ENCODE measurements around the gene BRAF.
"Not testable (repeated sequence)": the region's sequence is repeated elsewhere in the genome, so short reads cannot be mapped to it uniquely, and the experiment has no call there.

BRAF gene

GRCh38 chr7:140683657-140684056, 241.1 kb downstream of the BRAF start:
- Histone ChIP-seq H3K27ac (no peak overlapping the region), H3K9me3 (replicated peaks in 1 of 11) (no peaks in the 10 kb centered on the region), H3K27me3 (no peaks in the 10 kb centered on the region), H4K20me1 (peaks cover 0 to 5% (median 0%) of the 10 kb centered on the region in 11 experiments; a peak in 1 of 22 replicates), H3K36me3 (peaks cover 53 to 99% (median 91%) of the 10 kb centered on the region in 11 experiments), H3K4me2 (no peak overlapping the region), H3K4me1 (no peaks in the 10 kb centered on the region), H3K9ac (no peak overlapping the region), H3K4me3 (no peak overlapping the region)
- TF ChIP-seq Cebpa-rat (IDR thresholded peaks at IDR 0.05): no peak

- H3K36me3 ChIP-seq: peaks cover 42 to 93% (median 75%) of the 10 kb centered on the region in 11 experiments
- no peak overlapping the region for H3K4me3 ChIP-seq
- H4K20me1 ChIP-seq: 0 out of 22 replicates have a peak, but pooled peaks cover 0 to 5% (median 0%) of the 10 kb centered on the region in 11 experiments
- H3K4me1 ChIP-seq: peaks cover 4 to 10% (median 5%) of the 10 kb centered on the region in 10 experiments
- H3K27ac ChIP-seq: no peak overlapping the region
- H3K27me3 ChIP-seq: no peaks in the 10 kb centered on the region
- TF ChIP-seq Cebpa-rat (IDR thresholded peaks at IDR 0.05): no peak
- no peaks in the 10 kb centered on the region for H3K9me3 ChIP-seq (replicated peaks in 1 of 11)
- no peak overlapping the region for H3K4me2 ChIP-seq
- no peak overlapping the region for H3K9ac ChIP-seq
Measured at GRCh38 chr7:140681766-140682165, 243.0 kb downstream of the BRAF start.

- Histone ChIP-seq H3K27ac (no peak overlapping the region), H4K20me1 (0 out of 22 replicates have a peak, but pooled peaks cover 0 to 5% (median 0%) of the 10 kb centered on the region in 11 experiments), H3K36me3 (peaks cover 36 to 85% (median 71%) of the 10 kb centered on the region in 11 experiments), H3K4me1 (peaks cover 12 to 19% (median 14%) of the 10 kb centered on the region in 10 experiments), H3K9me3 (replicated peaks in 1 of 11) (no peaks in the 10 kb centered on the region), H3K9ac (no peak overlapping the region), H3K4me3 (no peak overlapping the region), H3K27me3 (no peaks in the 10 kb centered on the region), H3K4me2 (no peak overlapping the region)
- no peak for TF ChIP-seq Cebpa-rat (IDR thresholded peaks at IDR 0.05)
Measured at GRCh38 chr7:140680886-140681285, 243.8 kb downstream of the BRAF start.

GRCh38 chr7:140679186-140679585, 245.5 kb downstream of the BRAF start:
- H3K27me3 ChIP-seq: no peaks in the 10 kb centered on the region
- no peak overlapping the region for H3K27ac ChIP-seq
- peaks cover 36 to 68% (median 61%) of the 10 kb centered on the region in 11 experiments for H3K36me3 ChIP-seq
- no peak overlapping the region for H3K4me3 ChIP-seq
- no peaks in the 10 kb centered on the region for H3K9me3 ChIP-seq (replicated peaks in 1 of 11)
- H3K4me1 ChIP-seq: peaks cover 29 to 36% (median 31%) of the 10 kb centered on the region in 10 experiments
- 0 out of 22 replicates have a peak, but pooled peaks cover 0 to 5% (median 0%) of the 10 kb centered on the region in 11 experiments for H4K20me1 ChIP-seq
- no peak overlapping the region for H3K4me2 ChIP-seq
- no peak overlapping the region for H3K9ac ChIP-seq
- no peak for TF ChIP-seq Cebpa-rat (IDR thresholded peaks at IDR 0.05)

GRCh38 chr7:140678816-140679130, 246.0 kb downstream of the BRAF start:
- H3K4me3 ChIP-seq: no peak overlapping the region
- 0 out of 22 replicates have a peak, but pooled peaks cover 0 to 5% (median 0%) of the 10 kb centered on the region in 11 experiments for H4K20me1 ChIP-seq
- no peaks in the 10 kb centered on the region for H3K27me3 ChIP-seq
- no peaks in the 10 kb centered on the region for H3K9me3 ChIP-seq (replicated peaks in 1 of 11)
- no peak for TF ChIP-seq Cebpa-rat (IDR thresholded peaks at IDR 0.05)
- H3K4me2 ChIP-seq: no peak overlapping the region
- H3K9ac ChIP-seq: no peak overlapping the region
- H3K27ac ChIP-seq: no peak overlapping the region
- H3K4me1 ChIP-seq: peaks cover 33 to 40% (median 35%) of the 10 kb centered on the region in 10 experiments
- H3K36me3 ChIP-seq: peaks cover 33 to 64% (median 57%) of the 10 kb centered on the region in 11 experiments

- Histone ChIP-seq H3K27ac (no peak overlapping the region; a peak in 1 of 22 replicates), H3K4me2 (no peak overlapping the region), H3K27me3 (no peaks in the 10 kb centered on the region)
Measured at GRCh38 chr7:140678081-140678815, 246.5 kb downstream of the BRAF start.

GRCh38 chr7:140677496-140677895, 247.2 kb downstream of the BRAF start:
- Histone ChIP-seq H3K4me1 (peaks cover 37 to 49% (median 42%) of the 10 kb centered on the region in 10 experiments), H3K4me2 (peak overlapping the region in 1 of 11 experiments; percentile 96; a peak in 1 of 22 replicates), H3K4me3 (no peak overlapping the region), H3K27me3 (no peaks in the 10 kb centered on the region), H3K36me3 (peaks cover 31 to 51% (median 46%) of the 10 kb centered on the region in 11 experiments), H3K9ac (no peak overlapping the region), H4K20me1 (0 out of 22 replicates have a peak, but pooled peaks cover 0 to 5% (median 0%) of the 10 kb centered on the region in 11 experiments), H3K27ac (no peak overlapping the region), H3K9me3 (replicated peaks in 1 of 11) (no peaks in the 10 kb centered on the region)
- TF ChIP-seq Cebpa-rat (IDR thresholded peaks at IDR 0.05): no peak

More at GRCh38 chr7:140678081-140678815, 246.5 kb downstream of the BRAF start:
- H3K4me1 ChIP-seq: peaks cover 37 to 45% (median 40%) of the 10 kb centered on the region in 10 experiments
- H3K9me3 ChIP-seq (replicated peaks in 1 of 11): no peaks in the 10 kb centered on the region
- H3K4me3 ChIP-seq: no peak overlapping the region
- H3K36me3 ChIP-seq: peaks cover 31 to 59% (median 52%) of the 10 kb centered on the region in 11 experiments
- H3K9ac ChIP-seq: no peak overlapping the region
- no peak for TF ChIP-seq Cebpa-rat (IDR thresholded peaks at IDR 0.05)
- 0 out of 22 replicates have a peak, but pooled peaks cover 0 to 5% (median 0%) of the 10 kb centered on the region in 11 experiments for H4K20me1 ChIP-seq

GRCh38 chr7:140676956-140677355, 247.8 kb downstream of the BRAF start:
- not testable (repeated sequence) for H3K9me3 ChIP-seq (replicated peaks in 1 of 11); H3K27me3 ChIP-seq; H4K20me1 ChIP-seq
- H3K9ac ChIP-seq: peak overlapping the region in 6 of 11 experiments; percentile 28 to 92 (median 46); a peak in 6 of 22 replicates
- H3K36me3 ChIP-seq: peaks cover 28 to 46% (median 41%) of the 10 kb centered on the region in 11 experiments
- peak overlapping the region; percentile 14 to 80 (median 72); a peak in 20 of 22 replicates for H3K27ac ChIP-seq
- peaks cover 43 to 55% (median 48%) of the 10 kb centered on the region in 10 experiments for H3K4me1 ChIP-seq
- peak overlapping the region; percentile 75 to 100 (median 96) for H3K4me2 ChIP-seq
- H3K4me3 ChIP-seq: 0 out of 20 replicates have a peak overlapping the region, but pooled peaks of 1 of the 10 experiments have one; percentile 20

- H3K4me3 ChIP-seq: peak overlapping the region in 2 of 10 experiments; percentile 16 to 20; a peak in 1 of 20 replicates
- H3K36me3 ChIP-seq: peaks cover 27 to 39% (median 35%) of the 10 kb centered on the region in 11 experiments
- peak overlapping the region in 10 of 11 experiments; percentile 39 to 92 (median 56); a peak in 16 of 22 replicates for H3K9ac ChIP-seq
Measured at GRCh38 chr7:140676306-140676705, 248.4 kb downstream of the BRAF start.

More at GRCh38 chr7:140676306-140676705, 248.4 kb downstream of the BRAF start:
- Histone ChIP-seq H3K4me2 (peak overlapping the region; percentile 75 to 100 (median 96)), H3K27ac (peak overlapping the region; percentile 33 to 80 (median 72); a peak in 21 of 22 replicates), H3K4me1 (peaks cover 43 to 57% (median 50%) of the 10 kb centered on the region in 10 experiments), H3K9me3 (replicated peaks in 1 of 11) (no peaks in the 10 kb centered on the region), H3K27me3 (no peaks in the 10 kb centered on the region), H4K20me1 (0 out of 22 replicates have a peak, but pooled peaks cover 0 to 5% (median 0%) of the 10 kb centered on the region in 11 experiments)
- TF ChIP-seq Cebpa-rat (IDR thresholded peaks at IDR 0.05): no peak
